BJ (cell line): ENCODE data around the gene CERS6. TPM values are rescaled to one million over a fixed set of nuclear protein-coding genes. Genes with fewer than 3 reads are reported as not detected.
A peak's percentile ranks its signal among the peaks of the same experiment; 100 is the strongest.

ENCODE experiments used
- CTCF ChIA-PET: fragments of 350-600 bp; formaldehyde crosslinking; extraction: SDS; loops from one replicate; lab custom pipeline; 2021; ENCODE audit warnings: antibody characterized with exemption, inconsistent platforms; lab: Yijun Ruan, JAX
- POLR2A ChIA-PET: fragments of 300-600 bp; sonication (Branson Sonifier 250); formaldehyde crosslinking; extraction: SDS; loops from one replicate; lab custom pipeline; 2021; ENCODE audit warnings: antibody characterized with exemption; lab: Charles Lee
- DNase-seq: peaks from one replicate; pipeline ENCODE4 v3.0.0-alpha.2; 2011; ENCODE audit warnings: low read depth
- H3K27me3 ChIP-seq: 2 replicates; pipeline ENCODE4 v1.6.0; 2011; ENCODE audit warnings: low read length; ENCODE audit not compliant: control insufficient read depth, insufficient read depth
- H3K36me3 ChIP-seq: 2 replicates; pipeline ENCODE4 v1.5.1; 2011; ENCODE audit warnings: low read length; ENCODE audit not compliant: control insufficient read depth, insufficient read depth
- H3K4me3 ChIP-seq: 2 replicates; pipeline ENCODE4 v1.5.1; 2011; ENCODE audit warnings: low read depth, mild to moderate bottlenecking, control low read depth, low read length
- CTCF ChIP-seq: IDR thresholded peaks from 2 replicates; pipeline ENCODE4 v1.5.1; 2011; ENCODE audit warnings: low read depth, mild to moderate bottlenecking, control low read depth, inconsistent platforms, low read length, moderate library complexity; ENCODE audit not compliant: insufficient read depth
- polyA plus RNA-seq: library from polyadenylated mRNA; depleted of rRNA; stranded (reverse); fragments of >200 nt; gene quantifications from 2 replicates; pipeline ENCODE4 v1.2.3, GENCODE V29; 2011

Gene CERS6
- polyA plus RNA-seq, 1 experiment: 1.6 TPM

DNA sequence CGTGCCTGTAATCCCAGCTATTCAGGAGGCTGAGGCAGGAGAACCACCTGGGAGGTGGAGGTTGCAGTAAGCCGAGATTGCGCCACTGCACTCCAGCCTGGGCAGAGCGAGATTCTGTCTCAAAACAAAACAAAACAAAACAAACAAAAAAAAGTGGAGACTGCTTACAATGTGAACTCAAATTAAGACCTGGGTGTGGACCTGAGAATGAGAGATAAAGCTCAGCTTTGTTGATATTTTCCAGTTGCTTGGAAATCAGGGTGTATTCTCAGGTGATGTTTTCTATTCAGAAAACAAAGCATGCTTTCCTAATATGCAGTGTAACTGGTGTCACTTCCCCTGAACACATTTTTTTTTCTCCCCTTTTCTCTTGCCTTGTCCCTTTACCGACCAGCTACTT lies 5.3 kb upstream of the CERS6 start:
- DNase-seq: no peak
- H3K4me3 ChIP-seq: no peak overlapping the region
- no peaks in the 10 kb centered on the region for H3K36me3 ChIP-seq
- ChIA-PET POLR2A (no interaction called here), CTCF (interaction anchor here (1.4 kb wide), 1 partner anchor 8 kb away, joined by 3 read pairs; no protein-coding TSS in a partner anchor)
- no peak for TF ChIP-seq CTCF
- H3K27me3 ChIP-seq: no peaks in the 10 kb centered on the region

DNA sequence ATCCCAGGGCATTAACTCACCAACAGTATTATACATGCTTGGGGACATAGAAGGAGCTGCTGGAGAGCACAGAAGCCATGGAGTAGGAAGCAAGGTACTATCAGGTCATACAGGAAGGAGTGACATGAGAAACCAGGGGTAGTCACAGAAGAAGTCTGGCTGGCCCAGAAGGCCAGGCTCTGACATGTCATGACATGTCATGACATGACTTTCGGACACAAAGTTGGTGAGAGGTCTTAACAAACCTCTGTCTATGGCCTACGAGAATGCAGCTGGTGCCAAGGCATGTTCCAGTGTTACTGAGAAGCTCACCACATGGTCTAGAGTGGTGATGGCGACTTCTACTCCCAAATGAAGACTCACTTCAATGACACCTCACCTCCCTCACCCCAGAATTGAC lies 3.3 kb upstream of the CERS6 start:
- CTCF ChIA-PET: interaction anchor here (0.6 to 1.6 kb wide), 2 partner anchors 49 to 68 kb away, joined by 3 to 4 read pairs; no protein-coding TSS in a partner anchor
- no peak for DNase-seq
- Histone ChIP-seq H3K36me3 (no peaks in the 10 kb centered on the region), H3K4me3 (no peak overlapping the region), H3K27me3 (no peaks in the 10 kb centered on the region)
- POLR2A ChIA-PET: no interaction called here
- no peak for TF ChIP-seq CTCF

DNA sequence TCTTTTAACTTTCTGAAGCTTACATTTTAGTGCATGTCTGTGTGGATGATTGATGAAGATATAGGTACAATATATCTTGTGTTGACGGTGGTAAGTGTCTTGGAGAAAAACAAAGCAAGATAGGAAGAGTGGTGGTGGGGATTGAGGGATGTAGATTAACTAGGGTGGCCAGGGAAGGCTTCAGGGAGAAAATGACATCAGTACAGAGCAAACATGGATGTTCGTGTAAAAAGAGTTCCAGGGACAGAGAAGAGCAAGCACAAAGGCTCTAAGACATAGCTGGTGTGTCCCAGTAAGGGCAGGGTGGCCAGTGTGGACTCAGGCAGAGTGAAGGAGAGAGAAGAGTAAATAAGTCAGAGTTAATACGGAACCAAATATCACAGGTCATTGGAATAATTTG lies 2.7 kb upstream of the CERS6 start:
- DNase-seq: no peak
- H3K4me3 ChIP-seq: no peak overlapping the region
- no peaks in the 10 kb centered on the region for H3K36me3 ChIP-seq
- ChIA-PET CTCF (interaction anchor here (1.6 kb wide), 1 partner anchor 68 kb away, joined by 4 read pairs; no protein-coding TSS in a partner anchor), POLR2A (no interaction called here)
- TF ChIP-seq CTCF: no peak
- no peaks in the 10 kb centered on the region for H3K27me3 ChIP-seq

GRCh38 chr2:168454737-168455644 lies 1.1 kb upstream of the CERS6 start:
- POLR2A ChIA-PET: no interaction called here
- peak overlapping the region; percentile 87 for H3K4me3 ChIP-seq
- CTCF ChIA-PET: interaction anchor here (1.1 to 1.2 kb wide), 2 partner anchors 13 to 41 kb away, joined by 3 read pairs; no protein-coding TSS in a partner anchor
- DNase-seq: no peak
- no peaks in the 10 kb centered on the region for H3K36me3 ChIP-seq
- no peaks in the 10 kb centered on the region for H3K27me3 ChIP-seq
- TF ChIP-seq CTCF: no peak

- H3K27me3 ChIP-seq: no peaks in the 10 kb centered on the region
- peak overlapping the region; percentile 87 for H3K4me3 ChIP-seq
- CTCF ChIA-PET: interaction anchor here (1.1 to 1.2 kb wide), 2 partner anchors 15 to 40 kb away, joined by 3 read pairs; no protein-coding TSS in a partner anchor
- no peaks in the 10 kb centered on the region for H3K36me3 ChIP-seq
- TF ChIP-seq CTCF: no peak
- POLR2A ChIA-PET: no interaction called here
- DNase-seq: no peak
Observed at GRCh38 chr2:168456521-168457189, 583 bp downstream of the CERS6 start.
